22Rv1 (cell line): ENCODE data around the gene SAMD8.
A peak's percentile ranks its signal among the peaks of the same experiment; 100 is the strongest.

Experiments used
- H3K27ac ChIP-seq: fragments of 450-650 bp; 2 replicates; pipeline ENCODE4 v1.5.1; 2017
- ZFX ChIP-seq: fragments of 450-650 bp; IDR thresholded peaks from 2 replicates; pipeline ENCODE4 v1.6.1; 2017; ENCODE audit warnings: antibody characterized with exemption, borderline replicate concordance
- TF ChIP-seq, protein P1 (sequence below): fragments of 450-650 bp; IDR thresholded peaks from 2 replicates; pipeline ENCODE4 v1.5.1; 2017; ENCODE audit warnings: mild to moderate bottlenecking

Gene SAMD8

DNA sequence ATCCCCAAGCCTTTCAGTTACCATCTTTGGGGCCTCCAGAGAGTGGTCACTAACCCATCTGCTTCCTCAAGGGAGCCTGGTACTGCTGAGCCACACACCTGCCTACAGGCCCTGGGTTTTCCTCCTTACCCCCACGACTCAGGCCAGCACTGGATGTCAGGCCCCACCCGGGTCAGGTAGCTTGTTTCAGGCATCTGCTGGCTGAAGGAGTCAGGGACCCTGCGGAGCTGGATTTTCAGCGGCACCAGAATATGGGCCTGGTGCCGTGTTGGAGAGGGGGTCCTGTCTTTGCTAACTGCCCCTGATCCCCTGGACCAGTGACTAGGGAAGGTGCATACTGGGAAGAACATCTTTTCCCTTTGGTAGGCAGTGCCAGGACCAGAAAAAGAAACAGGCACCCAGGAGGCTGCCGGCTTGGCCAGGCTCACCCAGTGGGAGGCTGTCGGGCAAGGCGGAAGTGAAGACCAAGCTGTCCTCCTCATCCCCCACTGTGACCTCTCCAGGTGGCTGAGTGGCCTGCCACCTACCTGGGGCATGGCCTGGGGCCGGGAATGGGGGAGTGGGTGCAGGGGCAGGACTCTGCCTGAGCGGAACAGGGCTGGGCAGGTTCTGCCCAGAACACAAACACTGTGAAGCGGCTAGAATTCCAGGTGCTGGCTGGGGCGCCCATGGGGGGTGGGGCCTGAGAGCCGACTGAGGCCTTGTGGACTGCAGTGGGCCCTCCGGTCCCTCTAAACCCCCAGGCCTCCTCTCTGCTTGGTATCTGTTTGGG lies 12.4 kb upstream of the SAMD8 start:
- TF ChIP-seq, protein P1, sequence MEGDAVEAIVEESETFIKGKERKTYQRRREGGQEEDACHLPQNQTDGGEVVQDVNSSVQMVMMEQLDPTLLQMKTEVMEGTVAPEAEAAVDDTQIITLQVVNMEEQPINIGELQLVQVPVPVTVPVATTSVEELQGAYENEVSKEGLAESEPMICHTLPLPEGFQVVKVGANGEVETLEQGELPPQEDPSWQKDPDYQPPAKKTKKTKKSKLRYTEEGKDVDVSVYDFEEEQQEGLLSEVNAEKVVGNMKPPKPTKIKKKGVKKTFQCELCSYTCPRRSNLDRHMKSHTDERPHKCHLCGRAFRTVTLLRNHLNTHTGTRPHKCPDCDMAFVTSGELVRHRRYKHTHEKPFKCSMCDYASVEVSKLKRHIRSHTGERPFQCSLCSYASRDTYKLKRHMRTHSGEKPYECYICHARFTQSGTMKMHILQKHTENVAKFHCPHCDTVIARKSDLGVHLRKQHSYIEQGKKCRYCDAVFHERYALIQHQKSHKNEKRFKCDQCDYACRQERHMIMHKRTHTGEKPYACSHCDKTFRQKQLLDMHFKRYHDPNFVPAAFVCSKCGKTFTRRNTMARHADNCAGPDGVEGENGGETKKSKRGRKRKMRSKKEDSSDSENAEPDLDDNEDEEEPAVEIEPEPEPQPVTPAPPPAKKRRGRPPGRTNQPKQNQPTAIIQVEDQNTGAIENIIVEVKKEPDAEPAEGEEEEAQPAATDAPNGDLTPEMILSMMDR = no peak
- no peak for TF ChIP-seq ZFX
- no peak overlapping the region for H3K27ac ChIP-seq

DNA sequence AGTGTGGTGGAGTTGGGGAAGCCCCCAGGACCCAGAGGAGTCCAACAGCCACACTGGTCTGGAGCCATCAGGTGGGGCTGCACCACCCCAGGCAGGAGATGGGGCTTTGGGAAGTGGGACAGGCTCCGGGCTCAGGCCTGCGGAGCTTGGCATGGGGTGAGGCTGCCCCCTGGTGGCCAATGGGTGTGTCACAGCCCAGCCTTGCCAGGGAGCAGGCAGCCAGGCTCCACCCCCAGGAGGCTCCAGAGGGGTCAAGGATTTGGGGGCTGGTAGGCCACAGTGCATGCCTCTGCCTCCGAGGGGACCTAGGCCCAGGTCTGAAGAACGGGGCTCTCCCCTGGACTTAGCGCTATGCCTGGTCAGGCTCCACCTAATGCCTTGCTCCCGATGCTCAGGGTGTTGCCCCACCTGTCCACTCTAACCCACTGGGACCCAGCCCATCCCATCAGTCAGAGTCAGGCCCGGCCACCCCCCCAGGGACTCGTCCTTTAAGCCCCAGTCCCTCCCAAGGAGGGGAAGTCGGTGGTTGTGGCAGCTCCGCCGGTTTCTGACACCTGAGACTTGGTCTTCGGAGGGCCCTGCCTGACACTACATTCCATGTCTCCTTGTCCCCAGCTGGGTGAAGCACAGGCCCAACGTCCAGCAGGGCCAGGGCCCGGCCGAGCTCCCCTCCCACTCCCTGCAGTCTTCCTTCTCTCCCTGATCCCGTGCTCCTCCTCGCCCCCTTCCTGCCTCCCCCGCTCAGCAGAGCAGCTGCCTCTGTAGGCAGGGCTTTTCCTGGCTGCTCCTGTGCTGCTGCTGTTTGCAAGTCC lies 11.3 kb upstream of the SAMD8 start:
- no peak overlapping the region for H3K27ac ChIP-seq

DNA sequence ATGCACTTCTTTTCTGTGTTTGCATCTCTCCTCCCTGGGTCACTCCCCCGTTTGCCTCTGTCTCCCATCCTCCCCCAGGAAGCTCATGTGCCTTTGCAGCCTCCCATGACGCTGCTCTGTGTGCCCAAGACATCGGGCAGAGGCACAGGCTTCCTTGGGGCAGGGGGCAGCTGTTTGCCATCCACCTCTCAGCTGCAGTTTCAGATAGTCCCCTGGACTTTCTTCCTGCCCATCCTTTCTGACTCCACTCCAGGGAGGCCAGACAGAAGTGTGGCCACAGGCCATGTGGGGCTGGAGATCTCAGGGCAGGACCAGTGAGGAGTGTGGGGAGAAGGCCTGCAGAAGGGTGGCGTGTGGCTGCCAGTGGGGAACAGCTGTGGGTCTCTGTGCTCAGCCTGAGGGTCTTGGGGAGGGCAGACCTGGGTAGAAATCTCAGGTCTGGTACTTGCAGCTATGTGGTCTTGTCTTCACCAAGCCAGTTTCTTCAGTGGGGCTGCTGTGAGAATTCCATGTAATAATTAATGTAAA lies 10.6 kb upstream of the SAMD8 start:
- no peak overlapping the region for H3K27ac ChIP-seq
- no peak for TF ChIP-seq ZFX
- TF ChIP-seq, protein P1 = no peak

More for the DNA sequence above, 11.3 kb upstream of the SAMD8 start:
- TF ChIP-seq, protein P1 = peak; percentile 97
- TF ChIP-seq ZFX = no peak

DNA sequence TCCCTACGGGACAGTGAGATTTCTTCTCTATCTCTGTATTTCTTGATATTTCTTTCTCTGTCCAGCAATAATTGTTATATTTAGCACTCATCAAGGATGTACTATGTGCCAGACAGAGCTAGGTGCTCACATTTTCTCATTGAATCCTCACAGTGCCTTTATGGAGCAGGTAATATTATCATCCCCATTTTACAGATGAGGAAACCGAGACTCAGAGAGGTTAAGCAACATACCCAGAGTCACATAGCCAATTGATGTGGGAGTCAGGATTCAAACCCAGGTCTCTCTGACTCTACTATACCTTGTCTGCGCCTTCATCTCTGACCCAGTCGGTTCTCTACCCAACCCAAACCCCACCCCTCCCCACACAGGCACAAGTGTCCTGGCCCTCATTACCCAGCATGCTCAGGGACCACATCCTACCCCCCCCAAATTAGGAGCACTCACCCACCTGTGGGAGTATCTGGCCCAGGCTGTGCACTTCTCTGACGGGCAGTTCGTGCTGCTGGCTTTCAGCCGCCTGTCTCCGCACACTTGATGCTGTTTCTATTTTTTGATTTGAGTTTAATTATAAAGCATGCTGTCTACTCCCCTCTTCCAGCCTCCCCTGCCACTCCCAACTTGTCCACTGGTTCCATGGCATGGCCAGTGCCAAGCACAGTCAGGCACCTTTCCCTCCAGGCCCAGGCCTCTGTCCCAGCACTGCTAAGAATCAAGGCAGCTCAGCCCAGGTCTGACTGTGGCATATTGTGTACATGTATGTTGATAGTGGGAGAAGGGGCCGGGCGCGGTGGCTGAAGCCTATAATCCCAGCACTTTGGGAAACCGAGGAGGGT lies 9.8 kb upstream of the SAMD8 start:
- TF ChIP-seq ZFX = no peak
- TF ChIP-seq, protein P1 = no peak
- no peak overlapping the region for H3K27ac ChIP-seq

GRCh38 chr10:75102830-75103673 lies 8.4 kb upstream of the SAMD8 start:
- no peak overlapping the region for H3K27ac ChIP-seq
- TF ChIP-seq, protein P1 = no peak
- no peak for TF ChIP-seq ZFX
